Amniotic stem cell (primary cell): Measurements from ENCODE around the gene OSBPL9.
"Not testable (repeated sequence)": the region's sequence is repeated elsewhere in the genome, so short reads cannot be mapped to it uniquely, and the experiment has no call there.

Experiments used
- DNase-seq: peaks from one replicate; lab custom pipeline; 2025; lab: John Stamatoyannopoulos, UW

The OSBPL9 gene

DNA sequence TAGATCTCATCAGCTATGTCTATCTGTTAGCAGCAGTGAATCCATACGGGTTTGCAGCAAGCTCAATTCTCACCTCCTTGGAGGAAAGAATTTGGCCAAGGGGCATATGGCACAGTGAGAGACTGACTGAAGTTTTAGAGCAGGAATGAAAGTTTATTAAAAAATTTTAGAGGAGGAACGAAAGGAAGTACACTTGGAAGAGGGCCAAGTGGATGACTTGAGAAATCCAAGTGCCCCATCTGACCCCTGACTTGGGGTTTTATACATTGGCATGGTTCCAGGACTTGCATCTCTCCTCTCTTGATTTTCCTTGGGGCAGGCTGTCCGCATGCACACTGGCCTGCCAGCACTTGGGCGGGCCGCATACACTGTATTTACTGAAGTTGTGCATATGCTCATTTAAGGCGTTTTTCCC is 9.2 kb upstream of the OSBPL9 start:
- no peak for DNase-seq

DNA sequence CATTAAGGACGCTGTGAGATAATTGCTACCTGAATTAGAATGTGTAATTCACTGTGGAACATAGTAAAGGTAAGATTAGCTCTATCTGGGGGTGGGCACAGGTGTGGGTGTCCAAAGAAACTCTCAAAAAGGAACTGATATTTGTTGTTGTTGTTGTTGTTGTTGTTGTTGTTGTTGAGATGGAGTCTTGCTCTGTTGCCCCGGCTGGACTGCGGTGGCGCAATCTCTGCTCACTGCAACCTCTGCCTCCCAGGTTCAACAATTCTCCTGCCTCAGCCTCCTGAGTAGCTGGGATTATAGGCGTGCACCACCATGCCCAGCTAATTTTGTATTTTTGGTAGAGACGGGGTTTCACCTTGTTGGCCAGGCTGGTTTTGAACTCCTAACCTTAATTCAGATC is 6.8 kb upstream of the OSBPL9 start:
- DNase-seq, result not testable (repeated sequence)

DNA sequence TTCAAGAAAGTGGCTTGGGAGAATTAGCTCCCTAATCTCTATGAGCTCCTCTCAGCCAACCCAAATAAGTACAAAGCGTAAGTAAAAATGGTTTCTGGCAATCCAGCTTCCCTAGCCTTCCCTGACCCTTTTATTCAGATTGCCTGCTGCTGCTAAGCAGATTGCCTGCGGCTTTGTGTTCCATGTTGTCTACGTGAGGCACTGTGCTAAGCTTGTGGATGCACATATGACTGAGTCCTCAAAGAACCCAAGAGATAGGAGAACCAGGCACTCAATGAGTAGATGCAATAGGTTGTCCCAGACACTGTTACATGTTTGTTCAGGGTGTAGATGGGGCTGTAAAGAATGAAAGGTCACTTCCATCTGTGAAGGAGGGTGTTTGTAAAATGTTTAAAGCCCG is 6.3 kb upstream of the OSBPL9 start:
- DNase-seq, result no peak

DNA sequence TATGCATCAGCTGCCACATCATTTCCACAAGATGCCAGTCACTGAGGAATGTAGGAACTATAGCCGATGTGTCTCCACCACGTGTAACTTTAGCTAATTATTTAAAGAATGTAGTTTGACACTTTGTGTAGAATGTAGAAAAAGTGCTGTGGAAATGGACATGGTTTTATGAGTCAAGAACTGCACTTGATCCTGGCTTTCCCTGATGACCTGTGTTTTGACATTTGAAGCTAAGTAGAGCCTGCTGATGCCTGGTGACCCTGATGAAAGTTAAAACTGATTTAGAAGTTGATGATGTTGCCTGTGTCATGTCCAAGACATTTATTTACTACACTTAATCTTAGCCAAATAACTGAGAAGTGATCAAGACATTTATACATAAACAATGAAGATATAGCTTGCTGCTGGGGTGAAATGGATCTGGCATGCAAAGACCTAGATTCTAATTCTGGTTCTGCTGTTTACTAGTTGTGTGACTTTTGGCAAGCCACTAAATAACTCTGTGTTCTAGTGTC is 4.4 kb upstream of the OSBPL9 start:
- DNase-seq, result no peak

DNA sequence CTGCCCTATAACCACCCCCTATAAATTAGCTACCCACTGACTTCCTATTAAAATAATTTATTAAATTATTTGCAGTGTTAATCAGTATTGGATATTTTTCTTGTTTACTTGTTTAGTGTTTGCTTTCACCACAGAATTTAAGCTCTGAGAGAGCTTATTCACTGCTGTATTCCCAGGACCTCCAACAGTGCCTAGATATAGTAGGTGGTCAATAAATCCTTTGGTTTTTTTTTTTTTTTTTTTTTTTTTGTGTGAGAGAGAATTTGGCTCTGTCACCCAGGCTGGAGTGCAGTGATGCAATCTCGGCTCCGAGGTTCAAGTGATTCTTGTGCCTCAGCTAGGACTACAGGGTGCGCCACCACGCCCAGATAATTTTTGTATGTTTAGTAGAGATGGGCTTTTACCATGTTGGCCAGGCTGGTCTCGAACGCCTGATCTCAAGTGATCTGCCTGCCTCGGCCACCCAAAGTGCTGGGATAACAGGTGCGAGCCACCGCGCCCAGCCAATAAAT is 1.1 kb upstream of the OSBPL9 start:
- no peak for DNase-seq

DNA sequence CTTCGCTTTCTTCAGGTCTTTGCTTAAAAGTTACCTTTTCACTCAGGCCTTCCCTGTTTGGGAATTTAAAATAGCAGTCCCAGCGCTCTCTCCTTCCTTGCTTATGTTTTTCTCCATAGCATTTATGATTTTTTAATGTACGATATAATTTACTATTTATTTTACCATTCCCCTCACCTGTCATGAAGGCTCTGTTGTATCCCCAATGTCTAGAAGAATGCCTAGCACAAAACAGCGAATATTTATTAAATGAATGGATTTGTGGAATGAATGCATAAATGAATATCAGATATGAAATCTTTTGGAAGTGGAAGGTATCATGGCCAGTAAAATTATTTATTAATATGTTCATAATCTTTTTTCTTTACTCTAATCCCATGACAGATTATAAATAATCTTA is 402 bp upstream of the OSBPL9 start:
- no peak for DNase-seq

DNA sequence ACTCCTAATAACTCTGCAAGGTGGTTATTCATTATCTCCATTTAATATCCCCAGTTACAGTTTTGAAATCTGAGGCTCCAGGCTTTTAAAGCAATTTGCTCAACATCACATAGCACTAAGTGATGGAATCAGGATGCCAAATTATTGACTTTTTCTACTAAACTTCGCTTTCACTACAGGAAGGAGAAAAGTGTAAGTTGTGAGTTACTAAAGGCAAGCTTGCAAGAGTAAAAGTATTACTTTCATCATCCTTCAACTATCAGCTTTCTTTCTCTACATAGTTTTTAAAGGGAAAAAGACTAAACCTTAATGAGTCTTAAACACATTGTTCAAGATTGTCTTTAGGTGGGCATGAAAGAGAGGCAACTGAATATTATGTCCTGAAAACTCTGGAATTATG is 1.8 kb downstream of the OSBPL9 start:
- DNase-seq, result no peak

DNA sequence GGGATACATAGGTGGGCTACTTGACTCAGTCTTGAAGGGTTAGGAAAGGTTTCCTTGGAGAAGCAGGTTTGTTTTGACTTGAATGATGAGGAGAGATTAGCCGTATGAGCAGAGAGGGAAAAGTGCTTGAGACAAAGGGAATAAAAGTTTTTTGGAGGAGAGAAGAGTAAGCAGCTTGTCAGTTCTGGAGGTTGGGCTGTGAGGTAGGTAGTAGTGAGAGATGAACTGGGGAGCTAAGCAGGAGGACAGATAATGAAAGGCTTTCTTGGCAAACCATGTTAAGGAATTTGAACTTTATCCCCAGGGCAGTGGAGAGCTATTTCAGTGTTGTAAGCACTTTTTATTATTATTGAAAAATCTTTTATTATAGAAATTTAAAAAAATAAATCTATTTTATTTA is 3.6 kb downstream of the OSBPL9 start:
- DNase-seq, result no peak

DNA sequence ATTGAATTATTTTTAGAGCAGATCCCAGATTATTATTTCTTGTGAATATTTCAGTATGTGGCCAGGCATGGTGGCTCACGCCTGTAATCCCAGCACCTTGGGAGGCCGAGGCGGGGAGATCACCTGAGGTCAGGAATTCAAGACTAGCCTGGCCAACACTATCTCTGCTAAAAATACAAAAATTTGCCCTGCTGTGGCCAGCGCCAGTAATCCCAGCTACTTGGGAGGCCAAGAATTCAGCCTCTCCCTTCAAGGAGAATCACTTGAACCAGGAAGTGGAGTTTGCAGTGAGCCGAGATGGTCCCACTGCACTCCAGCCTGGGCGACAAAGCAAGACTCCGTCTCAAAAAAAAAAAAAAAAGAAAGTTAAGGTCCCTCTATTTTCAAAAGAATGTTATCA is 4.3 kb downstream of the OSBPL9 start:
- no peak for DNase-seq

DNA sequence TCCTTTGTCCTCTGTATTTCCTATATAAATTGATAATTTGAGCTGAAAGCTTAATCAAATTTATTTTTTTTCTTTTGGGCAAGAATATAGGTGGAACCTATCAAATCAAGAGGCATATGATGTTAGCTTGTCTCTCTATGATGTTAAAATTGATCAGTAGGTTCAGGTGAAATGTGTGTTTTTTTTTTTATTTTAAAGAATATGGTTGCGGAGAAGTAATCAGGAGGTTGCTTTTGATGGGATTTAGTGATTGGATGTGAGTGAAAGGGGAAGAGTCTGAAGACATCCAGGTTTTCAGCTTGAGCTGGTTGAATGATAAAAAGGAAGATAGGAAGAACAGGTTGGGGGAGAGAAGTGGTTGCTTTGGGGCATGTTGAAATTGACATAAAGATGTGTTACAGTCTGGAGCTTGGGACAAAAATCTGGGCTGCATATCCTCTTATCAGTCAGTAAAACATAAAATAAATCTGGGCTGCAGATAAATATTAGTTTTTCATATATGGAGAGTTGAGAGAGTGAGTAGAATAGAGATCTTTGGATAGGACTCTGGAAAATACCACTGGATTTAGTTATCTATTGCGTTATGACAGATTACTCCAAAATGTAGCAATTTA is 5.1 kb downstream of the OSBPL9 start:
- no peak for DNase-seq

DNA sequence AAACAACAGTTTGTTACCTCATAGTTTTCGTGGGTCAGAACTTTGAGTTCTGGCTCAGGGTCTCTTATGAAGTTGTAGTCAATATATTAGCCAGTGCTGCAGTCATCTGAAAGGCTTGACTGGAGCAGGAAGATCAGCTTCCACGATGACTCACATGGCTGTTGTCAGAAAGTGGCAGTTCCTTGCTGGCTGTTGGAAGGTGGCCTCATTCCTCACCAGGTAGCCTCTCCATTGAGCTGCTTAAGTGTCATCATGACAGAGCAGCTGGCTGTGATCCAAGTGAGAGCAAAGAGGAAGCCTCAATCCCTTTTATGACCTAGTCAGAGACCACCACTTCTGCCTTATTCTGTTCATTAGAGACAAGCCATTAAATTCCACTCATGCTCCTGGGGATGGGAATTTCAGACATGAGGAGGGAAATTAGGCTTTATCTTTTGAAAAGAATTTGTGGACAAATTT is 5.6 kb downstream of the OSBPL9 start:
- DNase-seq, result peak; percentile 31

DNA sequence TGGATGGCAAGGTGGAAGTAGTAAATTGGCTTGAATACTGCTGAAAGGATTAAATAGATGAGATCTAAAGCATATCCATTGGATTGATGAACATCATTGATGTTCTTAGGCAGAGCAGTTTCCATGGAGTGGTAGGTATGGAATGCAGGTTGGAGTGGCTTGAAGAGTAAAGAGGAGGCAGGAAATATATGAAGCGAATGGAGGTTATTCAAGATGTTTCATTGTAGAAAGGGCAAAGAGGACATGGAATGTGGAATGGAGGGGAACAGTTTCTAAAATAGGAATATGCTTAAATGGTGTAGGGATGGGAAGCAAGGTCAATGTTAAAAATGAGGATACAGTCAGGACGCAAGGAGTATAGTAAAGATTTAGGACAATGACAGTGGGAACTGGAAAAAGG is 6.1 kb downstream of the OSBPL9 start:
- DNase-seq, result no peak

DNA sequence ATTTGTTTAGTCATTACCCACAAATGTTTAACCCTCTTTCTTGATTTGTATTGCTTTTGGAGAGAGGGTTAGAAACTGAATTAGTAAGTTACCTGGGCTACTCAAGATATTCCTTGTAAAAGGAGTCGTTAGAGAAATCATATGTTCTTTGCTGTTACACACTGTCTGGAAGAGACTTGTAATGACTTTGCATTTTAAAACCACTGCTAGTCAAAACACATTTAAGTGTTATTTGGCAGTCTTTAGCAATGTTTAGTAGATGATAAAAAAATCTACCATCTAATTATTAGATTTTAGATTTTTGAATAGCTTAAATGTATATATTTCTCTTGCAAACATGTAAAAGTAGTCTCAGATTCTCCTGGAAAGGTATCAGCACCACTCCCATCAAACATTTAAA is 6.6 kb downstream of the OSBPL9 start:
- no peak for DNase-seq

DNA sequence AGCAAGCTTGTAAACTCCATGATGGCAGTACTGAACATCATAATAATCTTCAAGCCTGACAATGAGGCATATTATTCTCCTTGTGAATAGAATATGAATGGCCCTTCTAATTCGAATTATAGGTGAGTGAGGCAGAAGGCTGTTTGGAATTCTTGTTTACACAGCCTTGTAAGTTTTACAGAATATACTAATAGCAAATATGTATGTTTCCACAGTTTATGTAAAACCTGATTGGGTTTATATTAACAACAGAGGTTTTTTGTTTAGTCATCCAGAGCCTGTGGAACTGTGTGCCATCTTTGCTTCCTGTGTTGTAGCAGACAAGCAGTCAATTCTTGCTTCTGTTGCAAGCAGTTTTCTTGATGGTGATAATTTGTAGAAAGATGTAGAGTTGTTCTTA is 8.0 kb downstream of the OSBPL9 start:
- no peak for DNase-seq

DNA sequence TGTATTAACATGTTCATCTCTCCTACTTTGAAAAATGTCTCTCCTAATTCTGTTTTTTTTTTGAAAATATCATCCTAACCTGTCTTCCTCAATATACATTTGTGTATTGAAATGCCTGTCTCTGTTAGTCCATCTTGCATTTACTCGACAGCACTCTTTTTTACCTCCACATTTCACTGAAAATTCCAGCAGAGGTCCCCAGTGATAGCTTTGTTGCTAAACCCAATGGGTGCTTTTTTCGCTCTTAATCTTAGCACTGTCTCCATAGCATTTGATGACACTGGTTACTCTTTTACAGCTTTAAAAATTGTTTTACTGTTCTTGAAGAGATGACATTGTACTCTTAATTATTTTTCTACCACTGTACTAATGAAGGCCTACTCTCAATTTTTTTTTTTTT is 10.8 kb downstream of the OSBPL9 start:
- DNase-seq, result peak; percentile 5

DNA sequence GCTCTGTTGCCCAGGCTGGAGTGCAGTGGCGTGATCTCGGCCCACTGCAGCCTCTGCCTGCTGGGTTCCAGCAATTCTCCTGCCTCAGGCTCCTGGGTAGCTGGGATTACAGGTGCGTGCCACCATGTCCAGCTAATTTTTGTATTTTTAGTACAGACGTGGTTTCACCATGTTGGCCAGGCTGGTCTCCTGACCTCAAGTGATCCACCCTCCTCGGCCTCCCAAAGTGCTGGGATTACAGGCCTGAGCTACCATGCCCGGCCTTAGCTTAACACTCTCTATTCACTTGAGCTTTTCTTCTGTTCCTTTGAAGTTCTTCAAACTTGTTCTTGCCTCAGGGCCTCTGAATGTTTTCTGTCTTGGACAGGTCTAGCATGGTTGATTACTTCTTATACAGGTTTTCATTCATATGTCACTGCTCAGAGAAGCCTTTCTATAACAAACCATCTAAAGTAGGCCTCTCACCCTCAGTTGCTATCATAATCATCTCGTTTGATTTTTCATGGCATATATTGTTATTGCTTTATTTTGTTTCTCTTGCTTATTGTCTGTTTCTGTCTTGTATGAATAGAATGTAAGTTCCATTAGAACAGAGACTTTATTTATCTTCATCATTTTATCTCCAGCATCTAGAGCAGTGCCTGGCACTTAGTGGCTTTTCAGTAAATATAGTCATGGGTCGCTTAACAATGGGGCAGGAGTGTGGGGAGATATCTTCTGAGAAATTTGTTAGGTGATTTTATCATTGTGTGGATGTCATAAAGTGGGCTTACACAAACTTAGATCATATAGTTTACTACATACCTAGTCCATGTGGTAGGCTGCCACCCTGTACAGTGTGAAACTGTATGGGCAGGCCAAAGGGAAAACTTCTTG is 12.1 kb downstream of the OSBPL9 start:
- no peak for DNase-seq

DNA sequence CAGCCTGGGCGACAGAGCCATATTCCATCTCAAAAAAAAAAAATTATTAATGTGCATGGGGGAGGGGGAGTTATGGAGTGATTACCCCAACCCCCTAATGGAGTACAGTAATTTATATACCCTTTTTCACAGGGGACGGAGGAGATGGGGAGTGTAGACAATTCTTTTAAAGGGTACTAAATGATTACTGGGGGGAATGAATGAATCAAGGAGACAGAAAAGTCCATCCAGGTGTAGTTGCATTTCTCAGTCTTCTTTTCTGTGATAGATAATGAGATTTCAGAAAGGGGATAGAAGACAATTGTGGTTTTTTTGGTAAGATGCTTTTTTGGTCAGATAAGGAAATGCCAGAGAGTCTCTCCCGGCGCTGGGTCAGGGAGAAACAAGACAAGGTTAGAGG is 13.0 kb downstream of the OSBPL9 start:
- no peak for DNase-seq

DNA sequence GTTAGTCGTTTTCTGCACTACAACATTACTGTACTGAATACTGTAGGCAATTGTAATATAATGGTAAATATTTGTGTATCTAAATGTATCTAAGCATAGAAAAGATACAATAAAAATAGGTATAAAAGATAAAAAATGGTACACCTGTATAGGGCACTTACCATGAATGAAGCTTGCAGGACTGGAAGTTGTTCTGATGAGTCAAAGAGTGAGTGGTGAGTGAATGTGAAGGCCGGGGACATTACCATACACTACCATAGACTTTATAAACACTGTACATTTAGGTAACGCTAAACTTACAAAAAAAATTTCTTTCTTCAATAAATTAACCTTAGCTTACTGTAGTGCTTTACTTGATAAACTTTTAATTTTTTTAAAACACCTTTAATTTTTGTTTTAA is 13.5 kb downstream of the OSBPL9 start:
- DNase-seq, result no peak

DNA sequence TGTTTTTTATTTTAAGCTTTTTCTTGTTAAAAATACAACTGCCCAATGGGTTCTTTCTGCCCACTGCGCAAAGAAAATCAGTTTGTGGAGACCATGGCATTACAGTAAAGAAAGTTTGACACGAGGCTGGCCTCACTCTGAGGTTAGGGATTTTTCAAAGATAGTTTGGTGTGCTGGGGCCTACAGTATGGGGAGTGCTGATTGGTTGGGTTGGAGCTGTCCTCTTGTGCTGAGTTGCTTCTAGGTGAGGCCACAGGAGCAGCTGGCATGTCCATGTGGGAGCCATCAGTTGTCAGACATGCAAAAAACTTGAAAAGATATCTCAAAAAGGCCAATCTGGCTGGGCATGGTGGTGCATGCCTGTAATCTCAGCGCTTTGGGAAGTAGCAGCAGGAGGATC is 14.0 kb downstream of the OSBPL9 start:
- no peak for DNase-seq

DNA sequence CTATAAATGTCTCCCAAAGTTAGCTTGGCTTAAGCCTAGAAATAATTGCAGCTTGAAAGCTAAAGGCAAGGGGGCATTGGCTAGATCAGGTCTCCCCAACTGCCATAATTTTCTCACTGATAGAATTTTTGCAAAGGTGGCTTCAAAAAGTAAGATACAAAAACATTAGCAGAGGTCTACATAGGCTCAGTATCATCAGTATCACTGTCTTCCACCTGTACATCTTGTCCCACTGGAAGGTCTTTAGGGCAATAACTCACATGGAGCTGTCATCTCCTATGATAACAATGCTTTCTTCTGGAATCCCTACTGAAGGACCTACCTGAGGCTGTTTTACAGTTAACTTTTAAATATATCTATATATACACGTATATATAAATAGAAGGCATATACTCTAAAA is 14.9 kb downstream of the OSBPL9 start:
- DNase-seq, result no peak

DNA sequence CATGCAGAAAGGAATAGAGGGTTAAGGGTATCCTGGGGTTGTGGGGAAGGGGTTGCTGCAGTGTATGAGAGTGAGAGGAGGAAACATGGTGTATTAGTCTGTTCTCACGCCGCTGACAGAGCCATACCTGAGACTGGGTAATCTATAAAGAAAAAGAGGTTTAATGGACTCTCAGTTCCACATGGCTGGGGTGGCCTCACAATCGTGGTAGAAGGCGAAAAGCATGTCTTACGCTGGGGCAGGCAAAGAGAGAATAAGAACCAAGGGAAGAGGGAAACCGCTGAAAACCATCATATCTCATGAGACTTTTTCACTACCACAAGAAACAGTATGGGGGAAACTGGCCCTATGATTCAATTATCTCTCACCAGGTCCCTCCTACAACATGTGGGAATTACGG is 17.7 kb downstream of the OSBPL9 start:
- no peak for DNase-seq

DNA sequence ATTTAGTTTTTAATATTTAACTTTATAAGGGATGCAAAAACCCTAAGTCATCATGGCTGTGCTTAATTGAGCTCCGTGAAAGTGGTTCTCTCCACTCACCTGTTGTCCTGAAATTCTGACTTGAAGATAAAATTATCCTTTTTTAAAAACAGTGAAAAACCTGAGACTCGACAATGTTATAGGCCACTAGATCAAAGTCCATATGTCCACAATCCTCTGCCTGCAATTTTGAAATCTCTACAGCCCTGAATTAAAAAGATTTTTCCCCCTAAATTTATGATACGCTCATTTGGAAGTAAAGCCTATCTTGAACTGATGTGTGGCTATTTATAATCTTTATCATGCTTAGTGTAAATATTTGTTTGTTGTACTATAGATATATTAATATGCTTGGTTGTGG is 18.7 kb downstream of the OSBPL9 start:
- no peak for DNase-seq

DNA sequence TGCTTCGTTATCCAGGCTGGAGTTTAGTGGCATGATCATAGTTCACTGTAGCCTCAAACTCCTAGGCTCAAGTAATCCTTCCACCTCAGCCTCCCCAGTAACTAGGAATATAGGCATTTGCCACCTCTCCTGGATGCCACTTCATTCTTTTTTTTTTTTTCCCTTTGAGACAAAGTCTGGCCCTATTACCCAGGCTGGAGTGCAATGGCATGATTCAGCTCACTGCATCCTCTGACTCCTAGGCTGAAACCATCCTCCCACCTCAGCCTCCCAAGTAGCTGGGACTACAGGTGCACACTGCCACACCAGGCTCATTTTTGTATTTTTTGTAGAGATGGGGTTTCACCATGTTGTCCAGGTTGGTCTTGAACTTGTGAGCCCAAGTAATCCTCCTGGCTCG is 19.3 kb downstream of the OSBPL9 start:
- DNase-seq, result no peak
